K562 (cell line): Measurements from ENCODE around the gene CBX2. TPM values are rescaled to one million over a fixed set of nuclear protein-coding genes. Genes with fewer than 3 reads are reported as not detected.

Experiments used
- ATAC-seq: fragments of 200-7000 bp; cut with Tn5 transposase; 3 replicates; pipeline ENCODE4 v1.9.1; 2020; ENCODE audit warnings: moderate library complexity
- BruUV-seq: library from RNA; stranded (reverse); fragments of 400-500 nt; replicated peaks from 2 replicates; lab custom pipeline; 2021; lab: Mats Ljungman, UMichigan
- CTCF ChIA-PET: fragments of 300-600 bp; formaldehyde crosslinking; extraction: SDS; loops from one replicate; lab custom pipeline; 2021; ENCODE audit warnings: low intra/inter-chr PET ratio; lab: Yijun Ruan, JAX
- POLR2A ChIA-PET: fragments of 300-600, 350-650 bp; sonication (Branson Sonifier 250); formaldehyde crosslinking; extraction: SDS; loops from one replicate; lab custom pipeline; 2021; ENCODE audit warnings: antibody characterized with exemption, inconsistent platforms; lab: Yijun Ruan, JAX
- DNase-seq, 4 experiments: peaks; one replicate each; pipeline versions ENCODE4 v3.0.0 to v3.0.0-alpha.2; 2011 to 2018; ENCODE audit warnings: low spot score in 3 of 4, mixed read lengths in 3 of 4; ENCODE audit errors: extremely low read depth in 1 of 4
- FAIRE-seq: peaks from 2 replicates; lab custom pipeline; 2011; peaks lifted over from hg19 to GRCh38; lab: Jason Lieb, UNC
- H2AFZ ChIP-seq: 2 replicates; pipeline ENCODE4 v1.6.0; 2011; ENCODE audit warnings: low read depth, low read length, control low read depth, inconsistent platforms
- H3K27ac ChIP-seq: fragments of 200-600 bp; 3 replicates; pipeline ENCODE4 v1.8.0; 2011; ENCODE audit warnings: low read depth, mild to moderate bottlenecking, control low read depth, inconsistent platforms, low read length, moderate library complexity, mixed read lengths; ENCODE audit errors: extremely low read depth
- H3K27me3 ChIP-seq, 2 experiments: fragments of 300-600 bp in 1 of 2; 2 replicates in 1 of 2; 3 replicates in 1 of 2; pipeline versions ENCODE4 v1.6.0 to v1.8.0; 2011; ENCODE audit warnings: inconsistent platforms in 2 of 2, low read length in 2 of 2, mild to moderate bottlenecking in 1 of 2, mixed read lengths in 1 of 2, moderate library complexity in 1 of 2; ENCODE audit not compliant: control insufficient read depth in 2 of 2, insufficient read depth in 2 of 2
- H3K36me3 ChIP-seq: fragments of 300-600 bp; 3 replicates; pipeline ENCODE4 v1.8.0; 2011; ENCODE audit warnings: mild to moderate bottlenecking, low read length, inconsistent platforms; ENCODE audit not compliant: control insufficient read depth, insufficient read depth
- H3K4me1 ChIP-seq, 2 experiments: fragments of 200-600 bp in 1 of 2; replicated peaks in 1 of 2; 2 replicates in 1 of 2; 3 replicates in 1 of 2; pipeline versions ENCODE4 v1.5.1 to v1.8.0; 2011; ENCODE audit warnings: inconsistent platforms in 2 of 2, low read length in 2 of 2, mild to moderate bottlenecking in 1 of 2, mixed read lengths in 1 of 2, moderate library complexity in 1 of 2; ENCODE audit not compliant: control insufficient read depth in 2 of 2, insufficient read depth in 2 of 2
- H3K4me2 ChIP-seq: 2 replicates; pipeline ENCODE4 v1.6.1; 2011; ENCODE audit warnings: low read length, control low read depth, inconsistent platforms, mixed read lengths; ENCODE audit not compliant: insufficient read depth
- H3K4me3 ChIP-seq: fragments of 200-600 bp; sonication (generic), shearing (Covaris generic); 2 replicates; pipeline ENCODE4 v1.5.1; 2016; ENCODE audit warnings: control low read depth, inconsistent platforms
- H3K79me2 ChIP-seq: fragments of 200-600 bp; 3 replicates; pipeline ENCODE4 v1.8.0; 2011; ENCODE audit warnings: low read length, inconsistent platforms; ENCODE audit not compliant: control insufficient read depth, insufficient read depth
- H3K9ac ChIP-seq, 2 experiments: 2 replicates each; pipeline versions ENCODE4 v1.6.0 to v1.6.1; 2011; ENCODE audit warnings: low read depth in 2 of 2, low read length in 2 of 2, control low read depth in 1 of 2, inconsistent platforms in 1 of 2, mild to moderate bottlenecking in 1 of 2, mixed read lengths in 1 of 2; ENCODE audit not compliant: insufficient read depth in 1 of 2
- H3K9me1 ChIP-seq: one replicate; pipeline ENCODE4 v1.6.0; 2011; ENCODE audit warnings: inconsistent platforms, mild to moderate bottlenecking, low read length, moderate library complexity; ENCODE audit not compliant: control insufficient read depth, insufficient read depth
- H3K9me3 ChIP-seq: replicated peaks from 2 replicates; pipeline ENCODE4 v1.5.1; 2011; ENCODE audit warnings: low read depth, low read length, inconsistent platforms; ENCODE audit not compliant: control insufficient read depth, insufficient read depth
- H4K20me1 ChIP-seq: replicated peaks from 2 replicates; pipeline ENCODE4 v1.6.1; 2011; ENCODE audit warnings: low read length, inconsistent platforms, mixed read lengths; ENCODE audit not compliant: control insufficient read depth, insufficient read depth
- HMG20B ChIP-seq: fragments of 250-450 bp; sonication (Bioruptor Pico); IDR thresholded peaks from 2 replicates; pipeline ENCODE4 v1.5.0; 2021; ENCODE audit warnings: mild to moderate bottlenecking
- HNRNPL ChIP-seq: fragments of 200-400 bp; formaldehyde crosslinking; IDR thresholded peaks from 2 replicates; pipeline ENCODE4 v1.6.1; 2017; ENCODE audit warnings: low read depth, mild to moderate bottlenecking, low read length
- RBFOX2 ChIP-seq: fragments of 200-400 bp; formaldehyde crosslinking; IDR thresholded peaks from 2 replicates; pipeline ENCODE4 v1.6.1; 2017; ENCODE audit warnings: low read depth, mild to moderate bottlenecking, low read length, moderate library complexity
- RBM15 ChIP-seq: fragments of 200-400 bp; formaldehyde crosslinking; IDR thresholded peaks from 2 replicates; pipeline ENCODE4 v1.6.1; 2018; ENCODE audit warnings: mild to moderate bottlenecking, low read length, moderate library complexity; ENCODE audit not compliant: insufficient read depth
- ZBTB2 ChIP-seq: fragments of 450-650 bp; IDR thresholded peaks from 2 replicates; pipeline ENCODE4 v1.6.1; 2016; ENCODE audit warnings: antibody characterized with exemption
- ZBTB33 ChIP-seq: sonication (generic); formaldehyde crosslinking; IDR thresholded peaks from 2 replicates; pipeline ENCODE4 v1.8.1; 2023; ENCODE audit warnings: mild to moderate bottlenecking, missing genetic modification reagents
- WGBS: fragments of 100-300 bp; shearing (Covaris generic); methylation state at CpG from one replicate; pipeline ENCODE4 v1.1.6; 2016; ENCODE audit warnings: low coverage, mixed read lengths; ENCODE audit not compliant: insufficient coverage; ENCODE audit errors: missing lambda C conversion rate; 5-methylcytosine and 5-hydroxymethylcytosine counted together
- in situ Hi-C: fragments of 300-500 bp; cut with MboI; formaldehyde crosslinking; loops from 4 replicates; pipeline ENCODE4 v1.15.0; 2018; ENCODE audit warnings: inconsistent platforms, mixed read lengths
- intact Hi-C: fragments of 100-400 bp; cut with micrococcal nuclease; formaldehyde crosslinking; loops from 2 replicates; pipeline ENCODE4 v1.14.2; 2022
- polyA plus RNA-seq, 8 experiments: library from polyadenylated mRNA; depleted of rRNA in 4 of 8; stranded (reverse) in 5 of 8; unstranded in 3 of 8; fragments of >200 nt; fragmentation: Nextera tagmentation in 2 of 8; fragmentation: Illumina TruSeq in 1 of 8; extraction: Ambion mirVana in 2 of 8; extraction: Trizol in 1 of 8; gene quantifications; 2 replicates each; pipeline versions ENCODE4 v1.2.1 to v1.2.3, GENCODE V29; 2011 to 2014; ENCODE audit warnings: inconsistent platforms in 1 of 8, missing spikeins in 1 of 8
- total RNA-seq, 7 experiments: library from RNA; depleted of rRNA in 6 of 7; stranded (reverse); fragments of >200 nt in 6 of 7; fragmentation: Illumina TruSeq in 2 of 7; extraction: Trizol in 2 of 7; gene quantifications; 2 replicates each; pipeline versions ENCODE4 v1.2.1 to v1.2.3, GENCODE V29; 2011 to 2021; ENCODE audit warnings: low replicate concordance in 1 of 7

Gene CBX2
- total and polyA plus RNA-seq, 9 of the 15 experiments (the other 6 are each of a cell fraction or from before 2014, with no cell fraction given): 0.66 to 26.9 (median 13.9) TPM

GRCh38 chr17:79814974-79815835 lies 37.3 kb downstream of the CBX2 start:
- Histone ChIP-seq H3K4me1 (peaks cover 40 to 75% of the 10 kb centered on the region in 2 experiments), H3K27ac (no peak overlapping the region), H3K36me3 (no peaks in the 10 kb centered on the region), H3K4me3 (no peak overlapping the region), H3K9ac (no peak overlapping the region), H3K27me3 (no peaks in the 10 kb centered on the region), H3K4me2 (no peak overlapping the region), H3K9me3 (no peaks in the 10 kb centered on the region), H2AFZ (no peak overlapping the region), H3K9me1 (no peaks in the 10 kb centered on the region), H4K20me1 (no peaks in the 10 kb centered on the region), H3K79me2 (no peaks in the 10 kb centered on the region)
- POLR2A ChIA-PET: interaction anchor here (18.8 kb wide), 1 partner anchor 18 kb away, joined by 386 read pairs; the partner anchor contains the start of gene CBX4
- ATAC-seq (no peak), FAIRE-seq (no peak), DNase-seq (no peak)
- no TSS peak for BruUV-seq
- in situ Hi-C loops: no loop called here
- CTCF ChIA-PET: no interaction called here
- WGBS: 100% methylated on average over 2 of the region's 96 CpGs
- no peak for TF ChIP-seq ZBTB2
- peak; percentile 83 for TF ChIP-seq HNRNPL
- no peak for TF ChIP-seq HMG20B (CRISPR knock-in tag)
- TF ChIP-seq ZBTB33 (CRISPR knock-in tag): peak; percentile 45; the same call in 1 of the 2 replicates
- TF ChIP-seq RBM15: no peak
- TF ChIP-seq RBFOX2: peak; percentile 31; the same call in 1 of the 2 replicates
- intact Hi-C loops: loop anchor here (5.0 kb wide), 1 partner anchor 177 kb away; no protein-coding TSS in a partner anchor
